HepG2 (cell line): ENCODE data around the gene CHD9NB. TPM values are rescaled to one million over a fixed set of nuclear protein-coding genes. Genes with fewer than 3 reads are reported as not detected.

ENCODE experiments used
- ATAC-seq: fragments of 200-7000 bp; cut with Tn5 transposase; 3 replicates; pipeline ENCODE4 v1.9.1; 2020; ENCODE audit warnings: mild to moderate bottlenecking, moderate library complexity
- Bru-seq: library from RNA; stranded (reverse); fragments of 400-500 nt; gene quantifications from one replicate; lab custom pipeline; 2021; lab: Mats Ljungman, UMichigan
- BruChase-seq, 2 experiments: library from RNA; stranded (reverse); fragments of 400-500 nt; gene quantifications; one replicate each; lab custom pipeline; 2021; lab: Mats Ljungman, UMichigan
- BruUV-seq: library from RNA; stranded (reverse); fragments of 400-500 nt; replicated peaks from 2 replicates; lab custom pipeline; 2021; lab: Mats Ljungman, UMichigan
- CTCF ChIA-PET: fragments of 300-600 bp; formaldehyde crosslinking; extraction: SDS; loops from one replicate; lab custom pipeline; 2021; ENCODE audit warnings: low total read pairs, inconsistent platforms, low intra/inter-chr PET ratio; lab: Yijun Ruan, JAX
- POLR2A ChIA-PET: fragments of 350-600 bp; sonication (Branson Sonifier 250); formaldehyde crosslinking; loops from one replicate; lab custom pipeline; 2020; ENCODE audit warnings: antibody characterized with exemption, inconsistent platforms; lab: Yijun Ruan, JAX
- DNase-seq: peaks from one replicate; pipeline ENCODE4 v3.0.0-alpha.2; 2015; ENCODE audit warnings: low spot score
- FAIRE-seq: peaks from 3 replicates; lab custom pipeline; 2011; peaks lifted over from hg19 to GRCh38; lab: Jason Lieb, UNC
- H2AFZ ChIP-seq: one replicate; pipeline ENCODE4 v1.6.1; 2011; ENCODE audit warnings: low read length, inconsistent platforms
- H3K27ac ChIP-seq: fragments of 300-600 bp; 3 replicates; pipeline ENCODE4 v1.8.0; 2011; ENCODE audit warnings: mixed run types, mild to moderate bottlenecking, mixed read lengths, low read length, inconsistent platforms; ENCODE audit not compliant: insufficient read depth; ENCODE audit errors: extremely low read length
- H3K27me3 ChIP-seq, 2 experiments: fragments of 200-600 bp in 1 of 2; 2 replicates in 1 of 2; 3 replicates in 1 of 2; pipeline versions ENCODE4 v1.6.0 to v1.8.0; 2011; ENCODE audit warnings: low read length in 2 of 2, mild to moderate bottlenecking in 2 of 2, moderate library complexity in 2 of 2, inconsistent platforms in 1 of 2; ENCODE audit not compliant: insufficient read depth in 2 of 2, control insufficient read depth in 1 of 2
- H3K36me3 ChIP-seq, 2 experiments: fragments of 200-600 bp in 1 of 2; replicated peaks in 1 of 2; 2 replicates in 1 of 2; 3 replicates in 1 of 2; pipeline versions ENCODE4 v1.5.1 to v1.8.0; 2011; ENCODE audit warnings: low read length in 2 of 2, inconsistent platforms in 1 of 2; ENCODE audit not compliant: insufficient read depth in 2 of 2, control insufficient read depth in 1 of 2
- H3K4me1 ChIP-seq: 2 replicates; pipeline ENCODE4 v1.5.1; 2012; ENCODE audit warnings: low read length, inconsistent platforms; ENCODE audit not compliant: insufficient read depth
- H3K4me2 ChIP-seq: 2 replicates; pipeline ENCODE4 v1.6.0; 2011; ENCODE audit warnings: low read depth, low read length, inconsistent platforms
- H3K4me3 ChIP-seq, 3 experiments: fragments of 200-600 bp in 1 of 3; sonication (generic), shearing (Covaris generic) in 1 of 3; replicated peaks in 1 of 3; 2 replicates each; pipeline ENCODE4 v1.5.1; 2011 to 2016; ENCODE audit warnings: low read length in 3 of 3, inconsistent platforms in 2 of 3, low read depth in 2 of 3, mild to moderate bottlenecking in 2 of 3, control low read depth in 1 of 3, mixed read lengths in 1 of 3; ENCODE audit not compliant: insufficient read depth in 1 of 3
- H3K79me2 ChIP-seq: one replicate; pipeline ENCODE4 v1.6.1; 2011; ENCODE audit warnings: low read length, inconsistent platforms; ENCODE audit not compliant: insufficient read depth
- H3K9ac ChIP-seq: 2 replicates; pipeline ENCODE4 v1.6.0; 2011; ENCODE audit warnings: mild to moderate bottlenecking, low read depth, low read length, inconsistent platforms; ENCODE audit not compliant: insufficient read depth
- H3K9me3 ChIP-seq: 2 replicates; pipeline ENCODE4 v1.5.1; 2012; ENCODE audit warnings: mild to moderate bottlenecking, low read length
- H4K20me1 ChIP-seq: 2 replicates; pipeline ENCODE4 v1.6.0; 2011; ENCODE audit warnings: inconsistent platforms, mild to moderate bottlenecking, low read length, moderate library complexity; ENCODE audit not compliant: insufficient read depth
- E2F2 ChIP-seq: sonication (generic); formaldehyde crosslinking; IDR thresholded peaks from 2 replicates; pipeline ENCODE4 v1.4.0; 2020; ENCODE audit warnings: missing genetic modification reagents, borderline replicate concordance
- FOXA1 ChIP-seq, 2 experiments: fragments of 450-650 bp in 1 of 2; sonication (generic) in 1 of 2; formaldehyde crosslinking in 1 of 2; IDR thresholded peaks; 2 replicates each; pipeline versions ENCODE4 v1.4.0 to v1.6.1; 2016 to 2020; ENCODE audit warnings: missing genetic modification reagents in 1 of 2
- MED8 ChIP-seq: sonication (generic); formaldehyde crosslinking; IDR thresholded peaks from 2 replicates; pipeline ENCODE4 v1.8.1; 2023; ENCODE audit warnings: mild to moderate bottlenecking, missing genetic modification reagents; ENCODE audit not compliant: insufficient replicate concordance
- MTA3 ChIP-seq: sonication (generic); formaldehyde crosslinking; IDR thresholded peaks from 2 replicates; pipeline ENCODE4 v1.4.0; 2020; ENCODE audit warnings: missing genetic modification reagents
- NCOR1 ChIP-seq: fragments of 200-600 bp; sonication (generic); IDR thresholded peaks from 2 replicates; pipeline ENCODE4 v1.7.0; 2017; ENCODE audit warnings: antibody characterized with exemption, low read length, borderline replicate concordance
- NFE2L2 ChIP-seq: fragments of 150-350 bp; IDR thresholded peaks from 2 replicates; pipeline ENCODE4 v1.6.1; 2014; ENCODE audit warnings: low read length
- NONO ChIP-seq, 2 experiments: fragments of 450-650 bp in 1 of 2; sonication (generic) in 1 of 2; formaldehyde crosslinking in 1 of 2; IDR thresholded peaks in 1 of 2; conservative IDR thresholded peaks in 1 of 2; 2 replicates each; pipeline versions ENCODE4 v1.6.1 to v1.8.0; 2017 to 2022; ENCODE audit warnings: mild to moderate bottlenecking in 1 of 2, missing genetic modification reagents in 1 of 2, moderate library complexity in 1 of 2
- POLR2AphosphoS2 ChIP-seq: IDR thresholded peaks from 2 replicates; pipeline ENCODE4 v1.6.1; 2011; ENCODE audit warnings: low read depth, low read length, improper control_type of control experiment
- RBM39 ChIP-seq: fragments of 200-400 bp; formaldehyde crosslinking; IDR thresholded peaks from one replicate; pipeline ENCODE4 v1.6.1; 2018; ENCODE audit warnings: antibody characterized with exemption, mild to moderate bottlenecking, low read depth, low read length; ENCODE audit not compliant: poor library complexity, severe bottlenecking
- SMAD3 ChIP-seq: sonication (generic); formaldehyde crosslinking; IDR thresholded peaks from 2 replicates; pipeline ENCODE4 v1.4.0; 2020; ENCODE audit warnings: missing genetic modification reagents
- YEATS2 ChIP-seq: sonication (generic); formaldehyde crosslinking; IDR thresholded peaks from 2 replicates; pipeline ENCODE4 v1.4.0; 2020; ENCODE audit warnings: missing genetic modification reagents, borderline replicate concordance
- ZNF207 ChIP-seq: fragments of 450-650 bp; IDR thresholded peaks from 2 replicates; pipeline ENCODE4 v1.6.1; 2016; ENCODE audit warnings: antibody characterized with exemption, borderline replicate concordance
- ZSCAN31 ChIP-seq: sonication (generic); formaldehyde crosslinking; IDR thresholded peaks from 2 replicates; pipeline ENCODE4 v1.5.0; 2020; ENCODE audit warnings: low read depth, mild to moderate bottlenecking, missing genetic modification reagents
- WGBS: methylation state at CpG from one replicate; pipeline ENCODE4 v1.1.6; 2017; ENCODE audit warnings: low lambda C conversion rate; 5-methylcytosine and 5-hydroxymethylcytosine counted together
- in situ Hi-C: cut with HindIII; loops from 2 replicates; pipeline ENCODE4 v1.10.0; 2017; ENCODE audit warnings: low pct_unique_long_range_greater_than_20kb; ENCODE audit not compliant: extremely low pct_ligation_motif_present
- intact Hi-C: fragments of 100-400 bp; cut with micrococcal nuclease; formaldehyde crosslinking; loops from one replicate; pipeline ENCODE4 v1.10.0; 2022; ENCODE audit not compliant: unreplicated experiment
- long read RNA-seq, 2 experiments: library from RNA in 1 of 2; library from polyadenylated mRNA in 1 of 2; stranded (forward) in 1 of 2; unstranded in 1 of 2; transcript quantifications; one replicate each; pipeline ENCODE4 v2.0.0, GENCODE V29; 2019 to 2022
- polyA minus RNA-seq, 3 experiments: library from RNA; depleted of rRNA, polyadenylated mRNA; stranded (reverse); fragments of >200 nt; gene quantifications; 2 replicates each; pipeline ENCODE4 v1.2.3, GENCODE V29; 2011; ENCODE audit warnings: low replicate concordance in 1 of 3
- polyA plus RNA-seq, 8 experiments: library from polyadenylated mRNA; depleted of rRNA in 3 of 8; stranded (reverse) in 7 of 8; unstranded in 1 of 8; fragments of >200 nt; fragmentation: Illumina TruSeq in 4 of 8; extraction: Trizol in 4 of 8; gene quantifications; 2 replicates each; pipeline versions ENCODE4 v1.2.1 to v1.2.3, GENCODE V29; 2011 to 2016; ENCODE audit warnings: low read depth in 4 of 8, missing spikeins in 1 of 8, mixed read lengths in 1 of 8; ENCODE audit not compliant: insufficient read depth in 1 of 8
- total RNA-seq, 5 experiments: library from RNA; depleted of rRNA; stranded (reverse); fragments of >200 nt; fragmentation: Illumina TruSeq; extraction: Trizol; gene quantifications; 2 replicates each; pipeline ENCODE4 v1.2.3, GENCODE V29; 2016; ENCODE audit warnings: low read depth in 1 of 5

CHD9NB gene
- total RNA-seq (2016; rRNA removed; fragmentation: Illumina TruSeq; extraction: Trizol) (0.18 and 0.34 TPM in 2 replicates), polyA plus RNA-seq (2011; rRNA removed) (0.05 and 0.17 TPM in 2 replicates), polyA minus RNA-seq (2011; rRNA and poly(A)+ RNA removed; ENCODE audit: low replicate concordance) (0.46 and 0.47 TPM in 2 replicates), Bru-seq, nascent RNA (percentile 32 among the genes with signal in this experiment), BruChase-seq, experiment 1, labeled RNA remaining after a 6-hour chase (percentile 29 among the genes with signal in this experiment), BruChase-seq, experiment 2, labeled RNA remaining after a 2-hour chase (percentile 11 among the genes with signal in this experiment)
- 0.18 and 0.30 TPM in 2 replicates for total RNA-seq (2016; cell fraction: cytosol; rRNA removed; fragmentation: Illumina TruSeq; extraction: Trizol; ENCODE audit: low read depth)
- 0.39 and 0.67 TPM in 2 replicates for total RNA-seq (2016; cell fraction: insoluble cytoplasmic fraction; rRNA removed; fragmentation: Illumina TruSeq; extraction: Trizol)
- total RNA-seq (2016; cell fraction: membrane; rRNA removed; fragmentation: Illumina TruSeq; extraction: Trizol) = 0.46 and 0.55 TPM in 2 replicates
- total RNA-seq (2016; cell fraction: nucleus; rRNA removed; fragmentation: Illumina TruSeq; extraction: Trizol) = 0.59 and 0.72 TPM in 2 replicates
- polyA plus RNA-seq (2011; cell fraction: cytosol; rRNA removed) = 0.10 and 0.13 TPM in 2 replicates
- 0.55 and 0.87 TPM in 2 replicates for polyA plus RNA-seq (2011; cell fraction: nucleus; rRNA removed)
- polyA plus RNA-seq (2012) = 0.28 and 0.34 TPM in 2 replicates
- polyA plus RNA-seq (2016; cell fraction: cytosol; fragmentation: Illumina TruSeq; extraction: Trizol; ENCODE audit: low read depth) = 0.19 and 0.37 TPM in 2 replicates
- 0.37 and 0.45 TPM in 2 replicates for polyA plus RNA-seq (2016; cell fraction: insoluble cytoplasmic fraction; fragmentation: Illumina TruSeq; extraction: Trizol; ENCODE audit: low read depth)
- 0.31 and 0.35 TPM in 2 replicates for polyA plus RNA-seq (2016; cell fraction: membrane; fragmentation: Illumina TruSeq; extraction: Trizol; ENCODE audit: low read depth)
- polyA plus RNA-seq (2016; cell fraction: nucleus; fragmentation: Illumina TruSeq; extraction: Trizol; ENCODE audit: insufficient read depth, low read depth) = 0.37 and 0.73 TPM in 2 replicates
- not detected in 2 replicates for polyA minus RNA-seq (2011; cell fraction: cytosol; rRNA and poly(A)+ RNA removed)
- 1.2 and 3.3 TPM in 2 replicates for polyA minus RNA-seq (2011; cell fraction: nucleus; rRNA and poly(A)+ RNA removed)
- long read RNA-seq, experiment 1 = 0 reads
- long read RNA-seq, experiment 2, partial matches to known transcripts = 0 of 1 reads
- long read RNA-seq, experiment 2, other reads (novel, unspliced or antisense) = 1 of 1 reads

DNA sequence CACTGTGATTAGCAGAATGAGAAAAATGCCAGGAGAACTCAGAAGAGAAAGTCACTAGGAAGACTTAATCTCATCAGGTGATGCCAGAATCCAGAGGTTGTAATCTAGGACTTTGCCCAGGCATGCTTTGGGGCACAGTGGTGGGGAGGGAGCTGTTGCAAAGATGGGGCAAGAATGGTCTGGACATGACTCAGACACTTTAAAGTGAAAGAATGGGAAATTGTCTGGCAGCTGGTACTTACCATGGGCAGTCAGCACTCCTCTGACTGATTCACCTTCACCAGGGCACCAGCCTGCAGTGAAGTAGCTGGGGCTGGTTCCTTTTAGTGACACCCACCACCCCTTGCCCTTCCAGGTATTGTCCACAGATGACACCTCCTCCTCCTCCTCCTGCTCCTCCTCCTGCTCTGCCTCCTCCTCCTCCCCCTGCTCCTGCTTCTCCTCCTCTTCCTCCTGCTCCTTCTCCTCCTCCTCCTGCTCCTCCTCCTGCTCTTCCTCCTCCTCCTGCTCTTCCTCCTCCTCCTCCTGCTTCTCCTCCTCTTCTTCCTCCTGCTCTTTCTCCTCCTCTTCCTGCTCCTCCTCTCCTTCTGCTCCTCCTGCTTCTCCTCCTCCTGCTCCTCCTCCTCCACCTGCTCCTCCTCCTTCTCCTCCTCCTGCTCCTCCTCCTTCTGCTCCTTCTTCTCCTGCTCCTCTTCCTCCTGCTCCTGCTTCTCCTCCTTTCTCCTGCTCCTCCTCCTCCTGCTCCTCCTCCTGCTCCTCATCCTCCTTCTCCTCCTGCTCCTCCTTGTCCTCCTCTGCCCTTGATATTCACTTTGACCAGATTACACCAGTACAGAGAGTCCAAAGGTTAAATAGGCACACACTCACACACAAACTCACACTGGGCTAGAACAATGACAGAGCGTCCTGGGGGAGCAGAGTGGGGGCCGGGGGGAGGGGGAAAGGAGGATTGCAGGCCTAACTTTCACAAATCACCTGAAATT, at the start of gene CHD9NB:
Gene CHD9NB, minus strand, starts transcription at position 379 of the 983 bp plus-strand sequence. CDS start 8,739 bp downstream, outside the sequence.
- H3K9me3 ChIP-seq = no peaks in the 10 kb centered on the region
- H3K27me3 ChIP-seq = no peaks in the 10 kb centered on the region; a peak in 1 of 5 replicates
- H3K9ac ChIP-seq = peak within 1 kb of the TSS; percentile 45; the same call in 1 of the 2 replicates
- POLR2A ChIA-PET = interaction anchor here (1.0 to 5.5 kb wide), 3 partner anchors 9 to 77 kb away, joined by 4 to 26 read pairs (median 5); no protein-coding TSS in a partner anchor
- FAIRE-seq (no peak), DNase-seq (peak; percentile 89), ATAC-seq (peak; percentile 20)
- H3K27ac ChIP-seq = peak within 1 kb of the TSS; percentile 38
- CTCF ChIA-PET = no interaction called here
- H3K4me1 ChIP-seq = peaks cover 72% of the 10 kb centered on the region
- no peaks in the 10 kb centered on the region for H4K20me1 ChIP-seq
- peaks cover 21% of the 10 kb centered on the region for H3K79me2 ChIP-seq
- intact Hi-C loops (loop anchor here (10.0 kb wide), 1 partner anchor 462 kb away; no protein-coding TSS in a partner anchor), in situ Hi-C loops (loop anchor here (10.0 kb wide), 4 partner anchors 72 to 382 kb away; partner anchors contain the start of gene RBL2)
- 5% methylated on average over 2 of the region's 2 CpGs for WGBS
- H3K4me2 ChIP-seq = peak within 1 kb of the TSS; percentile 57
- H2AFZ ChIP-seq = peak within 1 kb of the TSS; percentile 1
- H3K4me3 ChIP-seq = peak within 1 kb of the TSS in 1 of 3 experiments; percentile 35; a peak in 2 of 6 replicates
- no TSS peak for BruUV-seq
- no peaks in the 10 kb centered on the region for H3K36me3 ChIP-seq
- TF ChIP-seq NCOR1 (peak; percentile 56), NFE2L2 (peak; percentile 60), SMAD3 (CRISPR knock-in tag) (peak; percentile 27; the same call in 1 of the 2 replicates), POLR2AphosphoS2 (no peak), RBM39 (peak; percentile 31), ZSCAN31 (CRISPR knock-in tag) (no peak), YEATS2 (CRISPR knock-in tag) (no peak), MED8 (CRISPR knock-in tag) (no peak), E2F2 (CRISPR knock-in tag) (no peak), FOXA1 (IDR thresholded peaks at IDR 0.05) (0 out of 2 replicates have a peak, but pooled peaks have one; percentile 10), FOXA1 (CRISPR knock-in tag; IDR thresholded peaks at IDR 0.05) (no peak), NONO (IDR thresholded peaks at IDR 0.05) (0 out of 2 replicates have a peak, but pooled peaks have one; percentile 27), NONO (CRISPR knock-in tag; conservative IDR thresholded peaks at IDR 0.05) (no peak; the same call in 1 of the 2 replicates), ZNF207 (0 out of 2 replicates have a peak, but pooled peaks have one; percentile 21), MTA3 (CRISPR knock-in tag) (no peak)
